ENCODE results near the gene BRINP1.

DNA sequence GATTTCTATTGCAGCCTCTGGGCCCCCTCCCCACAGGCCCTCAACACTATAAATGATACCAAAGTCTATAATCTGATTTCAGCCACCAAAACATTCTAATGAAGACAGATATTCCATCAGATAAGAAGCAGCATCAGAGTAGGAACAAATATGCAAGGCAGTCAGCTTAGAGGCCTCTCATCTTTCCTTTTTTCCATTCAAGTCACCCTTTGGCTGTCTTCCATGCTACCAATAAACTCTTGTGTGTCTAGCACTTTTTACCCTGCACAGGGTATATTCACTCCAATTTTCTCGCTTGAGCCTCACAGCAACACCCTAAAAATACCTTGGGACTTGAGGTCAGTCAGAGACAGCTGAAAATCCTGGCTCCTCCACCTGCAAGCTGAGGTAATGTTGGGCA lies 193.7 kb downstream of the BRINP1 start:
- TF ChIP-seq, protein P1, sequence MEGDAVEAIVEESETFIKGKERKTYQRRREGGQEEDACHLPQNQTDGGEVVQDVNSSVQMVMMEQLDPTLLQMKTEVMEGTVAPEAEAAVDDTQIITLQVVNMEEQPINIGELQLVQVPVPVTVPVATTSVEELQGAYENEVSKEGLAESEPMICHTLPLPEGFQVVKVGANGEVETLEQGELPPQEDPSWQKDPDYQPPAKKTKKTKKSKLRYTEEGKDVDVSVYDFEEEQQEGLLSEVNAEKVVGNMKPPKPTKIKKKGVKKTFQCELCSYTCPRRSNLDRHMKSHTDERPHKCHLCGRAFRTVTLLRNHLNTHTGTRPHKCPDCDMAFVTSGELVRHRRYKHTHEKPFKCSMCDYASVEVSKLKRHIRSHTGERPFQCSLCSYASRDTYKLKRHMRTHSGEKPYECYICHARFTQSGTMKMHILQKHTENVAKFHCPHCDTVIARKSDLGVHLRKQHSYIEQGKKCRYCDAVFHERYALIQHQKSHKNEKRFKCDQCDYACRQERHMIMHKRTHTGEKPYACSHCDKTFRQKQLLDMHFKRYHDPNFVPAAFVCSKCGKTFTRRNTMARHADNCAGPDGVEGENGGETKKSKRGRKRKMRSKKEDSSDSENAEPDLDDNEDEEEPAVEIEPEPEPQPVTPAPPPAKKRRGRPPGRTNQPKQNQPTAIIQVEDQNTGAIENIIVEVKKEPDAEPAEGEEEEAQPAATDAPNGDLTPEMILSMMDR (conservative IDR thresholded peaks at IDR 0.05; ENCODE audit: low read length): no peak
- TF ChIP-seq EZH2phosphoT487 (IDR thresholded peaks at IDR 0.05; ENCODE audit: borderline replicate concordance, low read depth, low read length): no peak

Data from OCI-LY7 (cell line).